GM21515 (cell line): Measurements from ENCODE around the gene ADK.
"Not testable (repeated sequence)": the region's sequence is repeated elsewhere in the genome, so short reads cannot be mapped to it uniquely, and the experiment has no call there.

Source experiments
- ATAC-seq: cut with Tn5 transposase; IDR thresholded peaks from one replicate; pipeline ENCODE4 v1.9.1; 2021; ENCODE audit not compliant: unreplicated experiment

ADK gene

DNA sequence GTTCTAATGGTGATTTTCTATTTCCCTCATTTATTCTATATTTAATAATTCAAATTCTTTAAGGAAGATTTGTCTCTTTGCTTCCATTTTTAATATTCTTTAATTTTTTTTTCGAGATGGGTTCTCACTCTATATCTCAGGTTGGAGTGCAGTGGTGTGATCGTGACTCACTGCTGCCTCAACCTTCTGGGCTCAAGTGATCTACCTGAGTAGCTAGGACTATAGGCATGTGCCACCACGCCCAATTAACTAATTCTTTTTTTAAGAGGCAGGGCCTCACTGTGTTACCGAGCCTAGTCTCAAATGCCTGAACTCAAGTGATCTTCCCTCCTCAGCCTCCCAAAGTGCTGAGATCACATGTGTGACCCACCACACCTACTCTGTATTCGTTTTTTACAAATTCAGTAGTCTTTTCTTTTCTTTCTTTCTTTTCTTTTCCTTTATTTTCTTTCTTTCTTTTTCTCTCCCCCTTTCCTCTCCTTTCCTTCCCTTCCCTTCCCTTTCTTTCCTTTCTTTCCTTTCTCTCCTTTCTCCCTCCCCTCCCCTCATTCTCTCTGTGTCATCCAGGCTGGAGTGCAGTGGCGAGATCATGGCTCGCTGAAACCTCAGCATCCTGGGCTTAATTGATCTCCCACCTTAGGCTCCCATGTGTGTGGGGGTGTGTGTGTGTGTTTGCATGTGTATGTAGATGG is 323.1 kb downstream of the ADK start:
- no peak for ATAC-seq

DNA sequence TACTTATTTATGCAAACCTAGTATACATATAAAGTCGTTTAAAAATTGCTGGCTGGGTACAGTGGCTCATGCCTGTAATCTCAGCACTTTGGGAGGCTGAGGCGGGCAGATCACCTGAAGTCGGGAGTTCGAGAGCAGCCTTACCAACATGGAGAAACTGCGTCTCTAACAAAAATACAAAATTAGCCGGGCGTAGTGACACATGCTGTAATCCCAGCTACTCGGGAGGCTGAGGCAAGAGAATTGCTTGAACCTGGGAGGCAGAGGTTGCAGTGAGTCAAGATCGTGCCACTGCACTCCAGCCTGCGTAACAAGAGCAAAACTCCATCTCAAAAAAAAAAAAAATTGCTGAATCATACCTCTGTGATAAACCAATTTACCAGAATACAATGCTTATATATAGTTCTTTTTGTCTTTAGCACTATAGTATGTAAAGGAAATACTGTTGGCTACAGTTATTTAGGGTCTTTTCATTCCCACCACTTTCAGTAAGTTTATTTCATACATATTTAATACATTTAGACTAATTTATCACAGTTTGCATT is 325.2 kb downstream of the ADK start:
- ATAC-seq = not testable (repeated sequence)

DNA sequence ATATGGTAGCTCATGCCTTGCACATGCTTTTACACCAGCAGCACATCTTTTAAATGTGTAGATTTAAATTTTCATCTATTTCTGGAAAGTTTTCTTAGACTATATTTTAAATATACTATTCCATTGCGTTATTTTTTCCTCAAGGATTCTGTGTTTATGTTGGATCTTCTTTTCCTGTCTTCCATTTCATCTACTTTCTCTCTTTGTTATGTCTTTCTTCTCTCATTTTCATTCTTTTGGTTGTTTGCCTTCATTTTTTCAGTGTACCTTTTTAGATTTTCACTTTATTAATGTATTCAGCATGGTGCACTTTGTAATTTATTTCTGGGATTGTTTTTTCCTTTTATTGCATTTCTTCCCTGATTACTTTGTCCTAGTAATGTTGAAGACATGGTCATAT is 329.8 kb downstream of the ADK start:
- ATAC-seq = no peak

DNA sequence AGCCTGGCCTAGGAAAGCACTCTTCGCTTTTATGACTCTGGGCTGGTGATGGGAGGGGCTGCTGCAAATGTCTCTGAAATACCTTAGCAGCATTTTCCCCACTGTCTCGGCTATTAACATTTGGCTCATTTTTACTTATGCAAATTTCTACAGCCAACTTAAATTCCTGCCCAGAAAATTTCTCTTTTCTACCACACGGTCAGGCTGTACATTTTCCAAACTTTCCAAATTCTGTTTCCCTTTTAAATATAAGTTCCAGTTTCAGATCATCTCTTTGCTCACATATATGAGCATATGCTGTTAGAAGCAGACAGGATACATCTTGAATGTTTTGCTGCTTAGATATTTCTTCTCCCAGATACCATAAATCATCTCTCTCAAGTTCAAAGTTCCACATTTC is 332.3 kb downstream of the ADK start:
- no peak for ATAC-seq

DNA sequence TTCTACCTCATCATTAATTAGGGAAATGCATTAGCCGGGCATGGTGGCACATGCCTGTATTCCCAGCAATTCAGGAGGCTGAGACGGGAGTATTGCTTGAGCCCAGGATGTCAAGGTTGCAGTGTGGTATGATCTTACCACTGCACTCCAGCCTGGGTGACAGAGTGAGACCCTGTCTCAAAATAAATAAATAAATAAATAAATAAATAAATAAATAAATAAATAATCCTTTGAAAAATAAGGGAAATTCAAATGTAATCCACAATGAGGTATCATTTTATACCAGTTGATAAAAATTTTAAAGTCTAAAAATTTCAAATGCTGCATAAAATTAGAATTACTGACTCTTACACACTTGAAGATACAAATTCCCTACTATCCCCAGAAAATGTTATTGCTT is 334.3 kb downstream of the ADK start:
- no peak for ATAC-seq

DNA sequence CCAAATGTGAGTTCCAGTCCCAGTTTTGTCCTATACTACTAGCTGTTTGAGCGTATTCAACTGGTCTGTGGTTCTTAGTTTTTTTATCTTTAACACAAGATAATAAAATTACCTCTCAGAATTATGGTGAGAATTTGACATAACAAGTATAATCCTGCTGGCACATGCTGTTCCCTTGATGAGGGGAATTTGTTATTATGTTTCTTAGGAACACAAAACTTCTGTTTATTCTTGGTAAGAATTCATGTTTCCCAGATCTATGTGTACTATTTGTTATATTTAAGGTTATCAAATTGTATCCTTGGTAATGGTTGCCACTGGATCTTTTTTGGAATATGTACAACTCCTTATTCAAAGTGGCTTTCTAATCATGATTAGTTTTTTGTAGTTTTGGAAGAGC is 335.6 kb downstream of the ADK start:
- ATAC-seq = no peak

DNA sequence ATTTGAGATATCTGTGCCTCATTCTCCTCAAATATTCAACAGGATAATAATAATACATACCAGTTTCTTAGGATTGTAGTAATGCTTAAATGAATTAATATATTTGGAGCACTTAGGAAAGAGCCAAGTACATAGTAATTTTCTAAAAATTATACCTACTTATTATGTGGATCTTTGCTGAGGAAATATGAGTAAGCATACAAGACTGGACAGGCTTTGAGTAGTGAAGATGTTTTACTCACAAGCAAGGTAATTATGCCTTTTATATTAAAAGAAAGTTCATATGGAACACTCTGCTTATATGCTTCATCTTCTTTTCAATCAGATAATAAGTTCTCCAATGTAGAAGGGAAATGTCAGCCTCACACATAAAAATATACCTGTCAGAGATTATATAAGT is 337.9 kb downstream of the ADK start:
- ATAC-seq = no peak

DNA sequence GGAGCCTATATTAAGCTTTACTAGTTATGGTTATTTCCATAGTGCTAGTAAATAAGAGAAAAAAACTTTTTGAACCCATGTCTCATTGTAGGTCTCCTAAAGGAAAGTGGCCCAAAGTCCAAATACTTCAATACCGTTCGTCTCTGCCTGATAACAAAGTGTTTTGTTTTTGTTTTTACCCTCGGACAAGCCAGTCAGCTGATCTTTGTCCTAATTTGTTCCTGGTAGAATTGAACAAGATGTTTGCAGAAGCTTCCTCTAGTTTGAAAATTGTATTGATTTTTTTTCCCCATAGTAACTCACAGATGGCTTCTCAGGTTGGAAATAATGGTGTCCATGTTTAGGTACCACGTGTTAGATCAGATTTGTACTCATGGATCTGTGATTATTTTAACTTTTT is 339.5 kb downstream of the ADK start:
- ATAC-seq = no peak

DNA sequence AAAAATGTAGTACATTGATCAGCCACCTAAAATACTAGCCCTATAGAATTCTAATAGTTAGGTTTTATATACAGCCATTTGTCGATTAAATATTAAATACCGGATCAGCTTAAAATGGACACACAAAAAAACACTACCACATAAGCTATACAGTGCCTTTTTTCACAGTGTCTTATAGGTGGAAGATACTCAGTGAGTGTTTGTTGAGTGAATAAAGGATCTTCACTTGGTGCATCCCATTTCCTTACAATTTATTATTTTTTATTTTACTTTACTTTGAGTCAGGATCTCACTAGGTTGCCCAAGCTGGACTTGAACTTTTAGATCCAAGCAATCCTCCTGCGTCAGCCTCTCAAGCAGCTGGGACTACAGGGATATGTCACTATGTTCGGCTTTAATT is 340.0 kb downstream of the ADK start:
- no peak for ATAC-seq

DNA sequence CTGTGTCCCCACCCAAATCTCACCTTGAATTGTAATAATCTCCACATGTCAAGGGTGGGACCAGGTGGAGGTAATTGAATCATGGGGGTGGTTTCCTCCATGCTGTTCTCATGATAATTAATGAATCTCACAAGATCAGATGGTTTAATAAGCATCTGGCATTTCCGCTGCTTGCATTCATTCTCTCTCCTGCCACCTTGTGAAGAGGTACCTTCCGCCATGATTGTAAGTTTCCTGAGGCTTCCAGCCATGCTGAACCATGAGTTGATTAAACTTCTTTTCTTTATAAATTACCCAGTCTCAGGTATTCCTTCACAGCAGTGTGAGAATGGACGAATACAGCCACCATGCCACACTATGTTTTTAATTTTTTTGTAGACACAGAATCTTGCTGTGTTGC is 345.3 kb downstream of the ADK start:
- not testable (repeated sequence) for ATAC-seq

DNA sequence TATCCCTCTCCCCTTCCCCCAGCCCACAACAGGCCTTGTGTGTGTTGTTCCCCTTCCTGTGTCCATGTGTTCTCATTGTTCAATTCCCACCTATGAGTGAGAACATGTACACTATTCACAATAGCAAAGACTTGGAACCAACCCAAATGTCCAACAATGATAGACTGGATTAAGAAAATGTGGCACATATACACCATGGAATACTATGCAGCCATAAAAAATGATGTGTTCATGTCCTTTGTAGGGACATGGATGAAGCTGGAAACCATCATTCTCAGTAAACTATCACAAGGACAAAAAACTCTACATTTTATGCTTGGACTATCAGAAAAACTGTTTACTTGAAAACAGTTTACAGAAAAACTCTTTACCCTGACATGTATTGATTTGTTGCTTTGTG is 347.6 kb downstream of the ADK start:
- ATAC-seq = not testable (repeated sequence)

DNA sequence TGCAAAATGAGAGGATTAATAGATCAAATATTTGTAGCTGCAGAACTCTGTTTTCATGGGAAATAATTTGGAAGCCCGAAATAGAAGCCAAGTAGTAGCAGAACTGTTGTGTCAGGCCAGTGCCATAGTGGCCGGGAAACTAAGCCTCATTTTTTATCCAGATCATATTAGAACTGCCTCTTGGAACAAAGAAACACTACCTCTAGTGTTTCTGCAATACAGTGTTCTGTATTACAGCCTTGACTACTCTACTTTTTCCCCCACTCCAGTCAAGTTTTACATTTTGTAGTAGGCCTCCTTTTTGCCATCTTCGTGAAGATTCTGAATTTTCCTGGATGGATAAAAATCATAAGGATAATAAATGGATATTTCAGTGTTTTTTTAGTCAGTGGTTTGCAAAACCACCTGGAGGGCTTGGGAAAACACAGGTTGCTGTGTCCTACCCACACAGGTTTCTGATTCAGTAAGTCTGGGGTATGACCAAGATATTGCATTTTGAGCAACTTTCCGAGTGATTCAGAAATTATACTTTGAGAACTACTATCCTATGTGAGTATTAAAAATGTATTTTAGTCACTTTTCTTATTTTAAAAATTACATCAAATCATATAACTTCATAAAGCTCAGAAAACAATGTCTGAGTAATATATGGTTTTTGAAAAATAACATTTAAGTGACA is 349.1 kb downstream of the ADK start:
- ATAC-seq = no peak

DNA sequence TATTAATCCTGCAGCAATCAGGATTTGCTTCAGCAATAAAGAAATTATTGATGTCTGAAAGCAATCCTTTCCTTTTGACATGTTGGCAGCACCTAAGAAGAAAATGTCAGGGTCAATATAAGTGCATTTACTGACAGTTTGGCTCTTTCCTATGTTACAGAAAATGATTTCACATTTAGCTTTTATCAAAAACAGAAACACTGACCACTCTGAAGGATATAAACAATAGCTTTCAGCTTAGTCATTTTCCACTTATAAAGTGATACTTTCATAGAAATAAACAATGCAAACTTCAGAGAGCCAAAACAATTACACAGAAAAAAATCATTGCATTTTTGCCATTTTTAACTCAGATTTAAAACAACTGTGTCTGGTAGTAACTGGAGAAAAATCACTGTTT is 349.8 kb downstream of the ADK start:
- ATAC-seq = no peak

DNA sequence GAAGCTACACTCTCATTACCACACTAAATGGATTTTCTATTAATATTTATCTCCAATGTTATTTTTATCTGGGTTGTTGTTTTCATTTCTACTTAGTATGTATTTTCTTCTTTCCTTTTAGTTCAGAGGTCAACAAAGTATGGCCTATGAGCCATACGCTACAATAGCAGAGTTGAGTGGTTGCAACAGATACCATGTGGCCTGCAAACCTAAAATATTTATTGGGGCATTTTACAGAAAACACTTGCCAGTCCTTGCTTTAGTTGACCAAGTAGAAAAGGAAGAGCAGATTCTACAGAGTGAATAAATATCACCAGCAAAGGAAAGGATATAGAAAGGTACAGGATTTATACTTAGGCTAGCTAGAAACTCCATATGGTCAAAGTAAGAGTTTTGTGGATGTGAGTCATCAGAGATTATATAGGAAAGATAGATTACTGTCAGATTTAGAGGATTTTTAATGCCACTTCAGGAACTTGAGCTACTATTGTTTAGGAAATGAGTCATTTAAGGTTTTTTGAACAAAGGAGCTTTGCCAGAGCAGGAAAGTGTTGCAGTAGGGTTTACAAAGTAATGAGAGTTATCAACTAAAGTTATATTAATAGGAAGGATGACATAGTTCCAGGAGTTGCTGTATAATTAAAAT is 352.1 kb downstream of the ADK start:
- ATAC-seq = no peak

DNA sequence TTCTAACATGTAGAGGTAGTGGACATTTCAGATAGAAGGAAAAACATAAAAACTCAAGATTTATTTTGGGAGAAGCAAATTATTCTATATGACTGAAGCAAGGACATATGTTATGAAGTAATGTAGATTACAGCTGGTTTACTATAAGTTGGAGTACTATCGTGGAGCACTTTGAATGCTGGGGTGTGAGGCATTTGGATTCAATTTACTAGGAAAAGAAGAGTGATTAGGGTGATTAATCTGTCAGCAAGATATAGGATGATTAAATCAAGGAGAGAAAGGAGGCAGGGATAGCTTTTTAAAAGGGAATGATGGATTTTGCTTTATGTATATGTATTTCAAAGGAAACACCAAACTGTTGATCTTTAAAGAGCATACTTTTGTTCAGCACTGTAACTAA is 356.9 kb downstream of the ADK start:
- ATAC-seq = no peak

DNA sequence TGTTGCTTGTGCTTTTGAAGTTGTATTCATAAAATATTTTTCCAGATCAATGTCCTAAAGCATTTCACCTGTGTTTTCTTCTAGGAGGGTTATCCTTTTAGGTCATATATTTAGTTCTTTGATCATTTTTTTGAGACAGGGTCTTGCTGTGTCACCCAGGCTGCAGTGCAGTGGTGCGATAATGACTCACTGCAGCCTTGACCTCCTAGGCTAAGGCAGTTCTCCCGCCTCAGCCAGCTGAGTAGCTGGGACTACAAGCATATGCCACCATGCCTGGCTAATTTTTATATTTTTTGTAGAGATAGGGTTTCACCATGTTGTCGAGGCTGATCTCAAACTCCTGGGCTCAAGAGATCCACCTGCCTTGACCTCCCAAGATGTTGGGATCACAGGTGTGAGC is 359.6 kb downstream of the ADK start:
- no peak for ATAC-seq

DNA sequence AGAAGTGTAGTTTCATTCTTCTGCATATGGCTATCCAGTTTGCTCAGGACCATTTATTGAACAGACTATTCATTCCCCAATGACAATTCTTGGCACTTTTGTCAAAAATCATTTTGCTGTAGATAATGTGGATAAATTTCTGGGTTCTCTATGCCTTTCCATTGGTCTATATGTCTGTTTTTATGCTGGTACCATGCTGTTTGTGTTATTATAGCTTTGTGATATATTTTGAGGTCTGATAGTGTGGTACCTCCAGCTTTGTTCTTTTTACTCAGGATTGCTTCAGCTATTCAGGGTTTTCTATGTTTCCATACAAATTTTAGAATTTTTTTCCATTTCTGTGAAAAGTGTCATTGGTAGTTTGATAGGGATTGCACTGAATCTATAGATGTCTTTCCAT is 360.0 kb downstream of the ADK start:
- ATAC-seq = no peak

DNA sequence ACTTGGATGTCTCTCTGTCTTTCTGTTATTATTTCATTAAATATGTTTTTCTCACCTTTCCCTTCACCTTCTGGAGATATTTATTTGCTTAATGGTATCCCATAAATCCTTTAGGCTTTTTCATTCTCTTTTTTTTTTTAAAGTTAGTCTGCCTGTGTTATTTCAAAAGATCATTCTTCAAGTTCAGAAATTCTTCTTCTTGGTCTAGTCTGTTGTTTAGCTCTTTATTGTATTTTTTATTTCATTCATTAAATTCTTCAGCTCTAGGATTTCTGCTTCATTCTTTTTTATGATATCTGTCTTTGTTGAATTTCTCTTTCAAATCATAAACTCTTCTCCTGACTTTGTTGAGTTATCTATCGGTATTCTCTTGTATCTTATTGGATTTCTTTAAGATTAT is 363.3 kb downstream of the ADK start:
- no peak for ATAC-seq

DNA sequence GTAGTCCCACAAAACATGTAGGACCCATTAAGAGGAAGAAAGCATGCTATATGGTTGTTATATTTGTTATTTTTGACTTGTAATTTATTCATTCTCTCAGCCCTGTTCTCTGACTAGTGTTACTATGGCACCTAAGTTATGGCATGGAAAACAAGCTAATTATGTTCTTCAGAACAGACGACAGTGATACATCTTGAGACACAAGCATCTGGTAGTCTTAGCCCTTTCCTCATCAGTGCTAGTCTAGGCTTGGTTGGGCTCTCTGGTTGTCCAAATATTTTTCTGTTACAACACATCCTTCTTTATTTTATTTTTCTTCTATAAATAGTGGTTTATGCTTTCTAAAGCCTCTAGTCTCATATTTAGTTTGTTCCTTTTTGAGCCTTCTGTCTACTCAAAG is 367.0 kb downstream of the ADK start:
- no peak for ATAC-seq

DNA sequence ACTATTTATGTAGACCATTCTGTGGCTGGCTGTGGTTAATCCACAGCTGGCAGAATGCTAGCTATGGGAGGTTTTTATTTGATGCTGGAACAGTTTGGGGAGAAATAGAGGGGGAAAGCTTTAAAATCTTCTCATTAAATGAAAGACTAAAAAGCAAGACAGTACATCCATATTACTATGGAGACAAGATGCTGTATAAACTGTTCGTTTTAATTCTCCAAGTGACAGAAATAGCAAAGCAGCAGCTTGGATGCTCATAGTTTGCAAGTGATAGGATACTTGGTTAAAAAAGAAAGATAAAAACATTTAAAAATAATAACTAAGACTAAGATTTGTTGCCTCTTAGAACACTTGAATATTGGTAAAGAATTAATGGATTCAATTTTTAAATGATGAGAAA is 370.5 kb downstream of the ADK start:
- ATAC-seq = no peak

DNA sequence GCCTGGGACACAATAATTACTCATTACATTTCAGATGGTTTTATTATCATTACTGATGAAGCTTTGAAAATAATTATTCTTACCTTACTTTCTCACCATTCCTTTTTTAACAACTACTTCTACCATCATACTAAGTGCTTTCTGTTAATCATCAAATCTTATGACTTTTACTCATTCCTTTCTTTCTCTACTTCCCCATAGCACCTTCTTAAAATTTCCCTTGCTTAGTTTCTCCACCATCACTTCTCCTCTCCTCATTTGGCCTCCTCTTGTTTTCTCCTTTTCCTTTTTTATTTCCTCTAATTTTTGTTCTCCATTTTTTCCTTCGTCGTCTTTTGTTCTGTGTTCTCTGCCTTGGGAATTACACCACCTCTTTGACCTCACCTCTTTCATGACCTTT is 372.2 kb downstream of the ADK start:
- no peak for ATAC-seq

DNA sequence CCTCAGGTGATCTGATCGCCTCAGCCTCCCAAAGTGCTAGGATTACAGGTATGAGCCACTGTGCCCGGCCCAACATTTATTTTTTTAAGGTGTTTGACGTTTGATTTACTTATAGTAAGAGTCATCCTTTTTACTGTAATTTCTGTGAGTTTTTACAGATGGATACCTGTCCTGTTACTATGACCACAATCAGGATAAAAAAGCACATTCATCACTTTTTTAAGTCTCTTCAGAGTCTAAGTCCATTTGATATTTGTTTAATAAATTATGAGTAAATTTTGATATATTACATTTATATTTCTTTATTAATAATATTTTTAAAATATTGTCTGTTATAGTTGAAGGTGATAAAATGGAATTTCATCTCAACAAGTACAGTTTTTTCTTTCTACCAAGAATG is 374.9 kb downstream of the ADK start:
- ATAC-seq = no peak
